ENCODE data around the gene BZW2.

Gene BZW2

DNA sequence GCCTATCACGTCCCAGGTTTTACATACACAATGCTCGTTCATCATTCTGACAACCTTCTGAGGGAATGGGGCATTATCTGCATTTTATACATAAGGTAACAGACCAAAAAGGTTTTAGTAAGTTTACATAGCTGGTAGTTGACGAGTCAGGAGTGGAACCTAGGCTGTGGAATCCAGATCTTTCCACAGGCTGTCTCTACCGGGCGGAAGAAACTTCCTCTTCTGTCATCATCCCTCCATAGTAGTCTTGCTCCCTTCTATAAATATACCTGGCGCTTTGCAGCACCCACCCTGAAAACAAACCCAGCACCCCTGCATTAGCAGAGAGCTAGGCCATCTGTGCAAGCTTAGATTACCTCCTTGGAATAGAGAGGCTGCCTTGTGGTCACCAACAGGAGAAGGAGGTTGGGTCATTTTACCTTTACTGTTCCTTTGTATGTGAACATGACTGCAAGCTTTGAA lies 108.9 kb downstream of the BZW2 start:
- peak in 2 of 3 experiments; percentile 60 to 71 for DNase-seq

DNA sequence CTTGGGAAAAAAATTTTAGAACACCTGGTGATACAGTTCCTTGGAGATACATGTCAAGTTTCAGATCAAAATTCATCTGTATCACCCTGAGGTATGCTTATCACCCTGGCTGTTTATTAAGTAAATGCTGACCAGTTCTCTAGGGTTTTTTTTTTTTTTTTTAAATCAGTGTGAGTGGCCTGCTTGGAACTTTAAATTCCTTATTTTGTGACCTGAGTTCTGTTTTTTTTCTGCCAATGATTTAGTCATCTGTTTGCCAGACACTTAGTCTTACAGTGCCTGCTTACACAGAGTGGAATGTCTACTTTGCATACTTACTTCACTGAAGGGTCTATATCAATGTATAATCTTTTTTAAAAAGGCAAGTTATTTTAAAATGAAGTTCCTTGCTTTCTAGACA lies 109.4 kb downstream of the BZW2 start:
- peak in 2 of 3 experiments; percentile 48 to 61 for DNase-seq

Measured in NCI-H1417 (cell line).